Endothelial cell (in vitro differentiated cells): Measurements from ENCODE around the gene MGAT4D. TPM values are rescaled to one million over a fixed set of nuclear protein-coding genes. Genes with fewer than 3 reads are reported as not detected.
"Not testable (repeated sequence)": the region's sequence is repeated elsewhere in the genome, so short reads cannot be mapped to it uniquely, and the experiment has no call there.

ENCODE experiments used
- DNase-seq: peaks from one replicate; pipeline ENCODE4 v3.0.0; 2021; ENCODE audit warnings: low spot score
- H3K27ac Mint-ChIP-seq: one replicate; pipeline ENCODE4 v1.8.0; 2021; ENCODE audit warnings: mixed read lengths, inconsistent platforms; ENCODE audit not compliant: unreplicated experiment
- H3K27me3 Mint-ChIP-seq: one replicate; pipeline ENCODE4 v1.8.0; 2021; ENCODE audit warnings: mild to moderate bottlenecking, moderate library complexity, mixed read lengths, inconsistent platforms; ENCODE audit not compliant: unreplicated experiment
- H3K36me3 Mint-ChIP-seq: one replicate; pipeline ENCODE4 v1.8.0; 2021; ENCODE audit warnings: mild to moderate bottlenecking, low read depth, mixed read lengths, inconsistent platforms; ENCODE audit not compliant: unreplicated experiment
- H3K4me1 Mint-ChIP-seq: one replicate; pipeline ENCODE4 v1.8.0; 2021; ENCODE audit warnings: mild to moderate bottlenecking, mixed read lengths, inconsistent platforms; ENCODE audit not compliant: unreplicated experiment
- H3K4me3 Mint-ChIP-seq: one replicate; pipeline ENCODE4 v1.8.0; 2021; ENCODE audit warnings: mild to moderate bottlenecking, mixed read lengths, inconsistent platforms; ENCODE audit not compliant: unreplicated experiment
- H3K9me3 Mint-ChIP-seq: one replicate; pipeline ENCODE4 v1.8.0; 2021; ENCODE audit warnings: mixed read lengths, inconsistent platforms; ENCODE audit not compliant: unreplicated experiment
- CTCF ChIP-seq: fragments of 200-600 bp; sonication (generic); IDR thresholded peaks from one replicate; pipeline ENCODE4 v1.5.0; 2021; ENCODE audit warnings: antibody characterized with exemption; ENCODE audit not compliant: unreplicated experiment
- total RNA-seq: library from RNA; stranded (reverse); fragmentation: NEBNext Ultra II Directional; extraction: Animal tissue kit (Norgen Biotek cat#: 25700); gene quantifications from one replicate; pipeline ENCODE4 v1.2.1, GENCODE V29; 2021; ENCODE audit not compliant: unreplicated experiment

The MGAT4D gene
- total RNA-seq, 1 donor from 2014 or later: 0.13 TPM

DNA sequence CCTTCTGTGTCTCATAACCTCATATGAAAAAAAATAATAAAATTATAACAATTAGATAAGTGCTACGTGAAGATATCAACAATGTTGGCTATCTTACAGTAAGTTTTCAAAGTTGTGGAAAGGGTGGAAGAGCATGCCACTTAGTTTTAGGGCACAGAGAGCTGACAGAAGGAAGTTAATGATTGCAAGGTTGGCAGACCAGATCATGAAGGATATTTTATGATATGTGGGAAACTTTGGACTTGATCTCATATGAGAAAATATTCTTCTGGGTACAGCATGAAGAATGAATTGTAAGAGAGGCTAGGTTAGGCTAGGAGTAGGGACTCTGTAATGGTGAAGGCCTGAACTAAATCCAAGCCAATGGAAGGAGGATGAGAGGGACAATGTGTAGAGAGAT is 34.5 kb downstream of the MGAT4D start:
- Mint-ChIP-seq H3K4me1 (peaks cover 2% of the 10 kb centered on the region), H3K36me3 (no peaks in the 10 kb centered on the region), H3K9me3 (no peaks in the 10 kb centered on the region), H3K4me3 (no peak overlapping the region), H3K27me3 (no peaks in the 10 kb centered on the region), H3K27ac (no peak overlapping the region)
- no peak for TF ChIP-seq CTCF
- no peak for DNase-seq

GRCh38 chr4:140463182-140463581 is 34.9 kb downstream of the MGAT4D start:
- H3K27me3 Mint-ChIP-seq: no peaks in the 10 kb centered on the region
- H3K4me1 Mint-ChIP-seq: no peaks in the 10 kb centered on the region
- no peaks in the 10 kb centered on the region for H3K9me3 Mint-ChIP-seq
- H3K4me3 Mint-ChIP-seq: no peak overlapping the region
- no peak for DNase-seq
- TF ChIP-seq CTCF: no peak
- H3K36me3 Mint-ChIP-seq: no peaks in the 10 kb centered on the region
- no peak overlapping the region for H3K27ac Mint-ChIP-seq

DNA sequence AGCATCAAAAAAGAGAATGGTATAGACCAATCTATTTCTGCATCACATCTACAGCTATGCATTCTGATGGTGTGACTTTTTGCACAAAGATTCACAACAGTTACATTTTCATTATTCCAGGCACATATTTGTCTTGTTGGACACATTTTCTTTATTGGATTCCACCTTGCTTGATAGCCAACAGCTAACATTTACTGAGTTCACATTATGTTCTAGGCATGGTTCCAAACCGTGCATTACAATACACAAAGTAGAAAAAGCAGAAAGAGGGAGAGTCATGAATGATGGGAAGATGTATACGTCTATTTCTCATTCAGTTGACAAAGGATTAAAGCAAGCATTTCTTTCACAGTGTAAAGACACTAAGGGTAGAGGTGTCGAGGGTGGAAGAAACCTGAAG is 47.7 kb downstream of the MGAT4D start:
- no peak overlapping the region for H3K4me3 Mint-ChIP-seq
- H3K27me3 Mint-ChIP-seq: no peaks in the 10 kb centered on the region
- TF ChIP-seq CTCF: no peak
- DNase-seq: no peak
- H3K36me3 Mint-ChIP-seq: no peaks in the 10 kb centered on the region
- no peaks in the 10 kb centered on the region for H3K9me3 Mint-ChIP-seq
- H3K4me1 Mint-ChIP-seq: peaks cover 8% of the 10 kb centered on the region
- H3K27ac Mint-ChIP-seq: no peak overlapping the region

- DNase-seq: no peak
- H3K36me3 Mint-ChIP-seq: no peaks in the 10 kb centered on the region
Observed at GRCh38 chr4:140448830-140449229, 49.3 kb downstream of the MGAT4D start.

GRCh38 chr4:140448162-140448561 is 49.9 kb downstream of the MGAT4D start:
- Mint-ChIP-seq H3K9me3 (no peaks in the 10 kb centered on the region), H3K27ac (no peak overlapping the region), H3K36me3 (no peaks in the 10 kb centered on the region), H3K4me1 (peaks cover 9% of the 10 kb centered on the region), H3K4me3 (no peak overlapping the region), H3K27me3 (no peaks in the 10 kb centered on the region)
- DNase-seq: no peak
- no peak for TF ChIP-seq CTCF

More at GRCh38 chr4:140448830-140449229, 49.3 kb downstream of the MGAT4D start:
- no peak for TF ChIP-seq CTCF
- no peak overlapping the region for H3K27ac Mint-ChIP-seq
- H3K27me3 Mint-ChIP-seq: no peaks in the 10 kb centered on the region
- no peaks in the 10 kb centered on the region for H3K9me3 Mint-ChIP-seq
- H3K4me3 Mint-ChIP-seq: no peak overlapping the region
- peaks cover 9% of the 10 kb centered on the region for H3K4me1 Mint-ChIP-seq

DNA sequence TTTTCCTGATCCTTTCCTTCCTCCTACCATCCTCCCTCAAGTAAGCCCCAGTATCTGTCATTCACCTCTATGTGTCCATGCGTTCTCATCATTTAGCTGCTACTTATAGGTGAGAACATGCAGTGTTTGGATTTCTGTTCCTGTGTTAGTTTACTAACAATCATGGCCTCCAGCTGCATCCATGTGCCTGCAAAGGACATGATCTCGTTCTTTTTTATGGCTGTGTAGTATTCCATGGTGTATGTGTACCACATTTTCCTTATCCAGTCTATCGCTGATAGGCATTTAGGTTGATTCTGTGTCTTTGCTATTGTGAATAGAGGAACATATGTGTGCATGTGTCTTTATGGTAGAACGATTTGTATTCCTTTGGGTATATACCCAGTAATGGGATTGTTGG is 53.7 kb downstream of the MGAT4D start:
- H3K36me3 Mint-ChIP-seq, H3K9me3 Mint-ChIP-seq, H3K27ac Mint-ChIP-seq, H3K27me3 Mint-ChIP-seq, H3K4me3 Mint-ChIP-seq, H3K4me1 Mint-ChIP-seq, DNase-seq: not testable (repeated sequence)
